PC-9 (cell line): Measurements from ENCODE around the gene PC.

Source experiments
- EZH2 ChIP-seq: fragments of 200-600 bp; sonication (generic); IDR thresholded peaks from 2 replicates; pipeline ENCODE4 v1.8.0; 2017; ENCODE audit warnings: antibody characterized with exemption, low read depth
- TF ChIP-seq, protein P1 (sequence below): fragments of 200-600 bp; sonication (generic); conservative IDR thresholded peaks from 2 replicates; pipeline ENCODE4 v1.6.1; 2017; ENCODE audit warnings: mixed run types, antibody characterized with exemption, mild to moderate bottlenecking, moderate library complexity

DNA sequence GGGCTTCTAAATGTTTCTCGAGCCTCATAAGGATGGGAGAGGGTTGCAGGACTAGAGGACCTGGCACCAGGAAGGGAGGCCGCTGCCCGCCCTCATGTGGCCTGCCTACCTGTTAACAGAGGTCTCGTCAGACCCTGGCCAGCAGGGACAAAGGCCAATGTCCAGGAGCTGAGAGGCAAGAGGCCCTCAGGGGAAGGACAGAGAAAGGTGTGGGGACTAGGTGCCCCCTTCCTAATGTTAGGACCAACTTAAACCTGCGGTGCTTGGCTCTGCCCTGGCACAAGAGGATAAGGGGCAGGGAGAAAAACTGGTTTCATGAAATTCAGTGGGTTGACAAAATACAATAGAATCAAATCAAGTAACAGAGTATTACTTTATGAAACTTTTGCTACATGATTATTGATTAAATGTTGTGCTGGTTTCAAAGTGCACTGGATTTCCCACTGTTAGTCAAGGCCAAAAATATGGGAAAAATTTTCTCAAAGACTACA lies 44.8 kb upstream of the PC start:
- TF ChIP-seq EZH2, result no peak
- TF ChIP-seq, protein P1, sequence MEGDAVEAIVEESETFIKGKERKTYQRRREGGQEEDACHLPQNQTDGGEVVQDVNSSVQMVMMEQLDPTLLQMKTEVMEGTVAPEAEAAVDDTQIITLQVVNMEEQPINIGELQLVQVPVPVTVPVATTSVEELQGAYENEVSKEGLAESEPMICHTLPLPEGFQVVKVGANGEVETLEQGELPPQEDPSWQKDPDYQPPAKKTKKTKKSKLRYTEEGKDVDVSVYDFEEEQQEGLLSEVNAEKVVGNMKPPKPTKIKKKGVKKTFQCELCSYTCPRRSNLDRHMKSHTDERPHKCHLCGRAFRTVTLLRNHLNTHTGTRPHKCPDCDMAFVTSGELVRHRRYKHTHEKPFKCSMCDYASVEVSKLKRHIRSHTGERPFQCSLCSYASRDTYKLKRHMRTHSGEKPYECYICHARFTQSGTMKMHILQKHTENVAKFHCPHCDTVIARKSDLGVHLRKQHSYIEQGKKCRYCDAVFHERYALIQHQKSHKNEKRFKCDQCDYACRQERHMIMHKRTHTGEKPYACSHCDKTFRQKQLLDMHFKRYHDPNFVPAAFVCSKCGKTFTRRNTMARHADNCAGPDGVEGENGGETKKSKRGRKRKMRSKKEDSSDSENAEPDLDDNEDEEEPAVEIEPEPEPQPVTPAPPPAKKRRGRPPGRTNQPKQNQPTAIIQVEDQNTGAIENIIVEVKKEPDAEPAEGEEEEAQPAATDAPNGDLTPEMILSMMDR, result no peak
